Chondrocyte (in vitro differentiated cells): ENCODE results near the gene PASK. TPM values are rescaled to one million over a fixed set of nuclear protein-coding genes. Genes with fewer than 3 reads are reported as not detected.

Experiments
- DNase-seq: peaks from one replicate; pipeline ENCODE4 v3.0.0; 2021; ENCODE audit warnings: mixed read lengths, low spot score
- H3K27ac Mint-ChIP-seq: one replicate; pipeline ENCODE4 v1.8.0; 2021; ENCODE audit warnings: mild to moderate bottlenecking, moderate library complexity, mixed read lengths; ENCODE audit not compliant: unreplicated experiment
- H3K27me3 Mint-ChIP-seq: 2 replicates; pipeline ENCODE4 v1.8.0; 2021; ENCODE audit warnings: low read depth, mixed read lengths
- H3K36me3 Mint-ChIP-seq: 2 replicates; pipeline ENCODE4 v1.8.0; 2021; ENCODE audit warnings: low read depth, mixed read lengths
- H3K4me1 Mint-ChIP-seq: 2 replicates; pipeline ENCODE4 v1.8.0; 2021; ENCODE audit warnings: low read depth, mild to moderate bottlenecking, mixed read lengths
- H3K4me3 Mint-ChIP-seq: one replicate; pipeline ENCODE4 v1.8.0; 2021; ENCODE audit warnings: mild to moderate bottlenecking, moderate library complexity, mixed read lengths; ENCODE audit not compliant: unreplicated experiment
- H3K9me3 Mint-ChIP-seq: 2 replicates; pipeline ENCODE4 v1.8.0; 2021; ENCODE audit warnings: low read depth, mixed read lengths
- CTCF ChIP-seq: fragments of 200-600 bp; sonication (generic); IDR thresholded peaks from 2 replicates; pipeline ENCODE4 v1.5.0; 2021; ENCODE audit warnings: antibody characterized with exemption, mild to moderate bottlenecking, moderate library complexity
- total RNA-seq: library from RNA; stranded (reverse); gene quantifications from 3 replicates; pipeline ENCODE4 v1.2.1, GENCODE V29; 2021

Gene PASK
- total RNA-seq, 1 donor from 2014 or later = 4.5 TPM

GRCh38 chr2:241066171-241066892, 82.9 kb downstream of the PASK start:
- no peaks in the 10 kb centered on the region for H3K4me1 Mint-ChIP-seq
- no peaks in the 10 kb centered on the region for H3K36me3 Mint-ChIP-seq
- H3K27ac Mint-ChIP-seq = no peak overlapping the region
- H3K9me3 Mint-ChIP-seq = no peaks in the 10 kb centered on the region
- no peak for DNase-seq
- no peak for TF ChIP-seq CTCF
- peaks cover 35% of the 10 kb centered on the region for H3K27me3 Mint-ChIP-seq
- H3K4me3 Mint-ChIP-seq = no peak overlapping the region

GRCh38 chr2:241065355-241065803, 83.9 kb downstream of the PASK start:
- Mint-ChIP-seq H3K36me3 (no peaks in the 10 kb centered on the region), H3K4me3 (no peak overlapping the region), H3K9me3 (no peaks in the 10 kb centered on the region), H3K4me1 (no peaks in the 10 kb centered on the region), H3K27ac (no peak overlapping the region), H3K27me3 (peaks cover 34% of the 10 kb centered on the region)
- no peak for DNase-seq
- no peak for TF ChIP-seq CTCF

DNA sequence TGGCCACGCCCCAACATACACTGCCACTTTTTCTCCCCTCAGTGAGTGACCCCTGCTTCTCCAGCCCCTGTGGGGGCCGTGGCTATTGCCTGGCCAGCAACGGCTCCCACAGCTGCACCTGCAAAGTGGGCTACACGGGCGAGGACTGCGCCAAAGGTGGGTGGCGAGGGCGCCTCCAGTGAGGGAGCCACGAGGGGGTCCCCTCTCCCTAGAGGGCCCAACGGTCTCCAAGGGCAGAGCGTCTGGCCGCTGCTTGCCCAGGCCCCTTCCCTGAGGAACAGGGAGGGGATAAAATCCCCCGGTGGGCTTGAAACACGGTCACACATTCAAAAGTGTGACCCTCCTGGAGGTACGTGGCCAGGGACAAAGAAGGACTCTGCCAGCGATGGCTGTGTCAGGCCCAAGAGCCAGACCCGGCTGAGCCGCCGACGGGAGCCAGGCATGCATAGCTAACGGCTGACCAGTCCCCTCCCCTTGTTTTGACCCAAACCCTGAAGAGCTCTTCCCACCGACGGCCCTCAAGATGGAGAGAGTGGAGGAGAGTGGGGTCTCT, 84.4 kb downstream of the PASK start:
- TF ChIP-seq CTCF = no peak
- DNase-seq = no peak
- H3K9me3 Mint-ChIP-seq = no peaks in the 10 kb centered on the region

GRCh38 chr2:241064008-241064801, 85.1 kb downstream of the PASK start:
- H3K4me1 Mint-ChIP-seq = no peaks in the 10 kb centered on the region
- no peak for TF ChIP-seq CTCF
- H3K36me3 Mint-ChIP-seq = peaks cover 3% of the 10 kb centered on the region
- H3K27ac Mint-ChIP-seq = no peak overlapping the region
- no peak overlapping the region for H3K4me3 Mint-ChIP-seq
- no peak for DNase-seq
- H3K27me3 Mint-ChIP-seq = peaks cover 36% of the 10 kb centered on the region
- H3K9me3 Mint-ChIP-seq = peaks cover 3% of the 10 kb centered on the region

More for the DNA sequence above, 84.4 kb downstream of the PASK start:
- Mint-ChIP-seq H3K27ac (no peak overlapping the region), H3K4me1 (no peaks in the 10 kb centered on the region), H3K27me3 (peaks cover 30% of the 10 kb centered on the region), H3K4me3 (no peak overlapping the region), H3K36me3 (no peaks in the 10 kb centered on the region)

GRCh38 chr2:241063587-241063986, 85.7 kb downstream of the PASK start:
- peaks cover 39% of the 10 kb centered on the region for H3K27me3 Mint-ChIP-seq
- H3K4me3 Mint-ChIP-seq = no peak overlapping the region
- peaks cover 4% of the 10 kb centered on the region for H3K36me3 Mint-ChIP-seq
- H3K4me1 Mint-ChIP-seq = no peaks in the 10 kb centered on the region
- H3K27ac Mint-ChIP-seq = no peak overlapping the region
- TF ChIP-seq CTCF = no peak
- peaks cover 8% of the 10 kb centered on the region for H3K9me3 Mint-ChIP-seq
- no peak for DNase-seq
